LNCaP clone FGC (cell line): ENCODE results near the gene RBM12.

Source experiments
- DNase-seq: peaks from one replicate; pipeline ENCODE4 v3.0.0-alpha.2; 2011; ENCODE audit warnings: low read depth
- H3K4me3 ChIP-seq: 2 replicates; pipeline ENCODE4 v1.5.1; 2011; ENCODE audit warnings: mild to moderate bottlenecking, low read depth, low read length, control low read depth
- CTCF ChIP-seq: IDR thresholded peaks from 2 replicates; pipeline ENCODE4 v1.5.1; 2012; ENCODE audit warnings: mild to moderate bottlenecking; ENCODE audit not compliant: control insufficient read depth, insufficient read depth; ENCODE audit errors: extremely low read depth

RBM12 gene

GRCh38 chr20:35680452-35681183 is 15.9 kb upstream of the RBM12 start:
- DNase-seq = no peak
- H3K4me3 ChIP-seq = no peak overlapping the region
- no peak for TF ChIP-seq CTCF

- no peak for TF ChIP-seq CTCF
- no peak overlapping the region for H3K4me3 ChIP-seq
- no peak for DNase-seq
Measured at GRCh38 chr20:35674921-35675320, 10.2 kb upstream of the RBM12 start.

GRCh38 chr20:35673884-35674283 is 9.2 kb upstream of the RBM12 start:
- no peak for DNase-seq
- TF ChIP-seq CTCF = no peak
- H3K4me3 ChIP-seq = no peak overlapping the region

- no peak overlapping the region for H3K4me3 ChIP-seq
- no peak for DNase-seq
- no peak for TF ChIP-seq CTCF
Measured at GRCh38 chr20:35669681-35670080, 5.0 kb upstream of the RBM12 start.

GRCh38 chr20:35669221-35669620 is 4.5 kb upstream of the RBM12 start:
- DNase-seq = no peak
- TF ChIP-seq CTCF = no peak
- H3K4me3 ChIP-seq = no peak overlapping the region

- no peak overlapping the region for H3K4me3 ChIP-seq
- TF ChIP-seq CTCF = no peak
- DNase-seq = no peak
Measured at GRCh38 chr20:35665949-35666288, 1.2 kb upstream of the RBM12 start.
